H54 (cell line): ENCODE measurements around the gene RPL28.
A peak's percentile ranks its signal among the peaks of the same experiment; 100 is the strongest.

Source experiments
- DNase-seq: peaks from one replicate; pipeline ENCODE4 v3.0.0; 2011; ENCODE audit warnings: low spot score, mixed read lengths; ENCODE audit not compliant: insufficient read length
- FAIRE-seq: peaks from 3 replicates; lab custom pipeline; 2011; peaks lifted over from hg19 to GRCh38; lab: Jason Lieb, UNC
- POLR2A ChIP-seq: IDR thresholded peaks from 2 replicates; pipeline ENCODE4 v1.6.1; 2011; ENCODE audit warnings: low read depth, mild to moderate bottlenecking, low read length

Gene RPL28

DNA sequence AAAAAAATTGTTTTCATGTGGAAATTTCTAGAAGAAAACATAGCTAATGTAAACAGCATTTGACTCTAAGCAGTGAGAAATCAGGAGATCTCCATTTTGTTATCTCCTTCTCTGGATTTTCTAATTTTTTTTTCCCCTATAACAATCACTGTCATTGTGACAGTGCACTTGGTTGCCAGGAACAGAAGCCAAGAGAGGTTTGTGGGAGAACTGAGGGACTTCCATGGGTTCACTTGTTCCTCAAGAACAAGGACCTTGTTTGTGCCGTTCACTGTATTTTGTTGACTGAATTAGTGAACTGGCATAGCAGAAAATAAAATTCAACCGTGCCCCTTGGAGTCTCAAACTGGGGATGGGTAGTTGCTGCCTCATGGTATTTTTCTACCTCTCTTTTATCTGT lies 40.3 kb downstream of the RPL28 start:
- no peak for TF ChIP-seq POLR2A
- FAIRE-seq (no peak), DNase-seq (no peak)

DNA sequence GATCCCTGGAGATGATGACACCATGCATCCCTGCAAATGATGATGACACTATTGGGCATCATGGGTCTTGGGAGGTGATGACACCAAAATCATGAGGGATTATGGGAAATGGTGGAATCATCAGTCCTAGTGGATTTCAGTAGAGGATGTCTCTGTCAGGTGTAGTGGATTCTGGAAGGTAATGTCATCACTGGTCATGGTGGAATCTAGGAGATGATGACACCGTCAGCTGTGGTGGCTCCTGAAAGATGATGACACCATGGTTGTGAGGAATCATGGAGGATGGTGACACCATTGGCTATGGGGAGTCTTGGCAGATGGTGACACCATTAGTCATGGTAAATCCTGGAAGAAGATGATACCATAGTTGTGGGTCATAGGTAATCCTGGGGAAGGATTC lies 45.5 kb downstream of the RPL28 start:
- TF ChIP-seq POLR2A, result no peak
- FAIRE-seq, result no peak
- DNase-seq, result no peak

DNA sequence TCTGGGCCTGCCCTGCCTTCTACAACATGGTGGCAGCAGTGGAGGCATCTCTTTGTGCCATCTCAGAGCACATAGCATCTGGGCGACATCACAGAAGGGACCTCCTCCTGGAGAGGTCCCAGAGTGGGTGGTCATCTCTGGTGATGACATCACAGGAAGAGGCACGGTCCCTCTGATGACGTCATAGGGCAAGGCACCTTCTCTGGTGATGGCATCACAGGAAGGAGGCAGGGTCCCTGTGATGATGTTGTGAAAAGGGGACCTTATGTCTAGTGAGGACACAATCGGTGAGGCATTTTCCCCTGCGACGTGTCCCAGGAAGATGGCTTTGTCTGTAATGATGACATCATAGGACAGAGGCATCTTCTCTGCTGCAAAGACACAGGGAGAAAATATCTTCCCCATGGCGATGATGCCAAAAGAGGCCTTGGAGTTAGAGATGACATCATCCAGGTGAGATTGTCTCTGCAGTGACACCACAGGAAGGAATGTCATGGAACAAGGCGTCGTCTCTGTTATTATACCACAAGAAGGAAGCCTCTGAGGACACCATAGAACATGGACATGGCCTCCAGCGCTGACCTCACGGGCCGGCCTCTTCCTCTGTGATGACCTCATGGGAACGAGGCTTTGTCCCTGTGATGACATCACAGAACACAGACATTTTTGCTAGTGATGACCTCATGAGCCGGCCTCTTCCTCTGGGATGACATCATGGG lies 46.7 kb downstream of the RPL28 start:
- TF ChIP-seq POLR2A, result no peak
- FAIRE-seq, result no peak
- no peak for DNase-seq

DNA sequence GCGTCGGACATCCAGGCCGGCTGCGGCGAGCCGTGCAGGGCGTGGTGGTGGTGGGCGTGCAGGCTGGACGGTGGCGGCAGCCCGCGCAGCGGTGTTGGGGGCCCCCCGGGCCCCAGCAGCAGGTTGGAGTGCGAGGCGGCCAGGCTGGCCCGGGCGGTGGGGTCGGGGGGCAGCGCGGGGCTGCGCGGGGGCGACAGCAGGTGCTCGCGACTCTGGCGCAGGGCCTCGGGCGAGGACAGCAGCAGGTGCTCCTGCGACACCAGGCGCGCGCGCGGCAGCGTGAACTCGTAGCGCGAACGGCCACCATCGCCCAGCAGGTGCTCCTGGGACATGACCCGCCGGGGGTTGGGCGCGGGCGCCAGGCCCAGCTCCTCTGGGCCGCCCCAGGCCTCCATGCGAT lies 47.6 kb downstream of the RPL28 start:
- DNase-seq, result no peak
- TF ChIP-seq POLR2A, result no peak
- FAIRE-seq, result no peak

DNA sequence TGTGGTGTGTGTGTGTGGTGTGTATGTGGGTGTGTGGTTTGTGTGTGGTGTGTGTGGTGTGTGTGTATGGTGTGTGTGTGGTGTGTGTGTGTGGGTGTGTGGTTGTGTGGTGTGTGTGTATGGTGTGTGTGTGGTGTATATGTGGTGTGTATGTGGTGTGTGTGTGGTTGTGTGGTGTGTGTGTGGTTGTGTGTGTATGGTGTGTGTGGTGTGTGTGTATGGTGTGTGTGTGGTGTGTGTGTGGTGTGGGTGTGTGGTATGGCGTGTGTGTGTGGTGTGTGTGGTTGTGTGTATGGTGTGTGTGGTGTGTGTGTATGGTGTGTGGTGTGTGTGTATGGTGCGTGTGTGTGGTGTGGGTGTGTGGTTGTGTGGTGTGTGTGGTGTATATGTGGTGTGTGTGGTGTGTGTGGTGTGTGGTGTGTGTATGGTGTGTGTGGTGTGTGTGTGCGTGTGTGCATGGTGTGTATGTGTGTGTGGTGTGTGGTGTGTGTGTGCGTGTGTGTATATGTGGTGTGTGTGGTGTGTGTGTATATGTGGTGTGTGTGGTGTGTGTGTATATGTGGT lies 48.7 kb downstream of the RPL28 start:
- DNase-seq, result no peak

DNA sequence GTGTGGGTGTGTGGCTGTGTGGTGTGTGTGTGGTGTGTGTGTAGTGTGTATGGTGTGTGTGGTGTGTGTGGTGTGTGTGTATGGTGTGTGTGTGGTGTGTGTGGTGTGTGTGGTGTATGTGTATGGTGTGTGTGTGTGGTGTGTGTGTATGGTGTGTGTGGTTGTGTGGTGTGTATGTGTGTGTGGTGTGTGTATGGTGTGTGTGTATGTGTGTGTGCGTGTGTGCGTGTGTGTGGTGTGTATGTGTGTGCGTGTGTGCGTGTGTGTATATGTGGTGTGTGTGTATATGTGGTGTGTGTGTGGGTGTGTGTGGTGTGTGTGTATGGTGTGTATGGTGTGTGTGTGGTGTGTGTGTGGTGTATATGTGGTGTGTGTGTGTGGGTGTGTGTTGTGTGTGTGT lies 49.3 kb downstream of the RPL28 start:
- FAIRE-seq, result no peak
- TF ChIP-seq POLR2A, result no peak

More for the DNA sequence above, 48.7 kb downstream of the RPL28 start:
- TF ChIP-seq POLR2A, result no peak; the same call in 1 of the 2 replicates
- FAIRE-seq, result no peak

DNA sequence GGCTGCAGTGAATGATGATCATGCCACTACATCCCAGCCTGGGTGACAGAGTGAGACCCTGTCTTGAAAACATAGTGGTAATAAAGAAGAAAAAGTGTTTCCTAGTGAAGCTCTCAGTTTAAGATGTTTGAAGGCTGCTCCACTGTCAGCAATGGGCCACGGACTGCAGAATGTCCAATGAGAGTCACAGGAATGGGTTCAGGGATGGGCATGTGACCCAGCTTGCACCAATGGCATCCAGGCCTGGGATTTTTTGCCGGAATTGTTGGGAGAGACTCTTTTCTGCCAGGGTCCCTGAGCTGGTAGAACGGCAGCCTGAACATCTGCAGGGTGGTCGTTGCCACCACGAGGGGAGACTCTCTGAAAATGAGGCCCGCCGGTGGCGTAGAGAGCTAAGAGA lies 51.1 kb downstream of the RPL28 start:
- no peak for TF ChIP-seq POLR2A
- no peak for FAIRE-seq
- no peak for DNase-seq

More for the DNA sequence above, 49.3 kb downstream of the RPL28 start:
- no peak for DNase-seq

DNA sequence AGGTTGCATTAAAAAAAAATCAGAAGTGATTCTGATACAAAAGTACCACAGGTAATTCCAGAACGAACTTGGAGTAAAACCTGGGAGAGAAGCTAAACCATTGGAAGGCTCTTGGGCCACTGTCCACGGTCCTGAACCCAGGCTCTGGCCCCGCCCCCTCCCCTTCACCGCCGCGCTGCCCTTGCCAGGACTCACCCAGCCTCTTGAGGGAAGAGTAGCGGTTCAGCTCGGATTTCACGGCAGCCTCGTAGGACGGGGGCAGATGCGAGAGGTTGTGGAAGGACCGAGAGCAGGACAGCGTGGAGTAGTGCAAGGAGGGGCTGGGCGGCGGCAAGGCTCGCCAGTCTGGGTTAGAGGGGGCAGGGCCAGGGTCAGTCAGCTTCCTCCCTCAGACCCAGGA lies 51.7 kb downstream of the RPL28 start:
- TF ChIP-seq POLR2A, result 0 out of 2 replicates have a peak, but pooled peaks have one; percentile 13
- FAIRE-seq (no peak), DNase-seq (peak; percentile 98)

DNA sequence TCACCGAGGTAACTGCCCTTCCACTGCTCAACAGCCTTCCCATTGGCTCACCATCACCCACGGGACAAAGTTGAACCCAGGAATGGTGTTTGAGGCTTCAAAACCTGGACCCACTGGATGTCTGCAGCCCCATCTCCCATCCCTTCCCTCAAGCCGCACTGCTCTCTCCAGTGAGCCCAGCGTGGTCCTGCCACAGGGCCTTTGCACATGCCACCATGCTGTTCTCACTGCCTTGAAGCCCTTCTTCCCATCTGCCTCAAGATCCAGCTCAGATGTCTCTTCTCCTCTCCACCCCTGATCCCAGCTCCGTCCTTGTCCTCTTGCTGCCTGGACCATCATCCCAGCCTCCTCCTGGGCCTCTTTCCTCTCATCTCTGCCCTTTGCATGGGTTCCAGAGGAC lies 53.3 kb downstream of the RPL28 start:
- no peak for FAIRE-seq
- TF ChIP-seq POLR2A, result no peak
- DNase-seq, result no peak

DNA sequence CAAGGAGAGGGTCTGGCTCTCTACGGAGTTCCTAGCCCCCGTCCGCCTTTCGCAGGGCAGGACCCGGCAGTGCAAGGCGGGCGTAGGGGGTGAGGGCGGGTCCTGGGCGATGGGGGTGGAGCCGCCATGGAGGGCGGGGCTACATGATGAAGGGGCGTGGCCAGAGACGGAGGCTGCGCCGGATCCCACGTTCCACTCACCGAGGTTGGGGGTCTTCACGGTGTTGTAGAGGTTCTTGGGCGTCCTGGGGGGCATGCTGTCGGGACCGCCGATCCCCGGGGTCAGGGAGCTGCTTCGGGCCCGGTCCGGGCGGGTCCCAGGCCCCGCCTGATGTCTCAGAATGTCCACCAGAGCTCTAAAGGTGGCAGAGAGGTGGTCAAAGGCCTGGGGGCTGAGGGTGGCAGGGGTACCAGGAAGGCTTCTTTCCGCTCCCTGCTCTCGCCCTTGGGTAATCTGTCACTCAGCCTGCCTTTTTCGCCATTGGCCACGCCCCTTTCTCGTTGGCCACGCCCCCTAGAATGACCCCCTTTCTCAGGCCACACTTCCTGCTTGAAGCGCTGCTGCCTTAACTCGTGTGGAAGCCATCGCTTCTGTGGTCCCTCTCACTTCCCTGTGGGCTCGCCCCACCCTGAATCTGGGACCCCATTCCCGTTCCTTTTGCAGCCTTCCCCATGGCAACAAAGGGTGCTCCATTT lies 54.8 kb downstream of the RPL28 start:
- no peak for TF ChIP-seq POLR2A
- DNase-seq (no peak), FAIRE-seq (no peak)

DNA sequence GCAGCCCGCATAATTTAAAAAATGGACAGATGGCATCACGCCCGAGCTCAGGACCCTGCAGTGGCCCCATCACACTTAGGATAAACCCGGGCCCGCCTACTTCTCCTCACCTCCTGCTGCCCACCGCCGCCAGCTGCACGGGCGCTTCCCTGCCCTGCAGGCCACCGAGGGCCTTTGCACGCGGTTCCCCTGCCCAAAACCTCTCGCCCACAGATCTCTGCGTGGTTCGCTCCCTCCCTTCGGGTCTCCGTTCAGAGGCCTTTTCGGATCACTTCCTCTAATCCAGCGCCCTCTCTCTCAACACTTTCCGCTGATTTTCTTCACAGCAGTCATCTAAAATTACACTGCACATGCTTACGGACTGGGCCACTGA lies 55.6 kb downstream of the RPL28 start:
- no peak for TF ChIP-seq POLR2A
- FAIRE-seq (no peak), DNase-seq (no peak)

DNA sequence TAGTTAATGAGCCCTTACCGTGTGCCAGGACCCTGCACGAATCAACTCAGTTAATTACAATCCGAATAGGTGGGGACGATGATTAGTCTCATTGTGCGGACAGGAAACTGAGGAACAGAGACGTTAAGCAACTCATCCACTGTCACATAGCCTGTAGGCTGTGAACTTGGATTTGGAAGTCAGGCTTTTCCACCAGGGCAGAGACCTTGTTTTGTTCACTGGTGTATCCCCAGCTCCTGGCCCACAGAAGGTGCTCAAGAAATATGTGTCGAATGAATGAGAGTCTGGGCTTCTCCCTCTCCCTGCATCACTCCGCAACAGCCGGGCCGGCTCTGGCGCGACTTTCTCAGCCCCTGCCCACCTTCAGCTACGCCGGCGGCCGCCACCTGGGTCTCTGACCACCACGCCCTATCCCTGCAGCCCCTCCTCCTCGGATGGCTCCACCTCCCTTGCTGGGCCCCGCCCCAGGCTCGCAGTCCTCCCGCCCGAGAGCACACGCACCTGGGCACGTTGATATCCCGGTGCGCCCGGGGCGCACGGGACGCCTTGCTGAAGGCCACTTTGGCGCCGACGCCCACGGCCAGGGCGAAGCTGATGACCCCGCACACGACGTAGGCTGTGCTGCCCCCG lies 56.1 kb downstream of the RPL28 start:
- no peak for FAIRE-seq
- no peak for DNase-seq

DNA sequence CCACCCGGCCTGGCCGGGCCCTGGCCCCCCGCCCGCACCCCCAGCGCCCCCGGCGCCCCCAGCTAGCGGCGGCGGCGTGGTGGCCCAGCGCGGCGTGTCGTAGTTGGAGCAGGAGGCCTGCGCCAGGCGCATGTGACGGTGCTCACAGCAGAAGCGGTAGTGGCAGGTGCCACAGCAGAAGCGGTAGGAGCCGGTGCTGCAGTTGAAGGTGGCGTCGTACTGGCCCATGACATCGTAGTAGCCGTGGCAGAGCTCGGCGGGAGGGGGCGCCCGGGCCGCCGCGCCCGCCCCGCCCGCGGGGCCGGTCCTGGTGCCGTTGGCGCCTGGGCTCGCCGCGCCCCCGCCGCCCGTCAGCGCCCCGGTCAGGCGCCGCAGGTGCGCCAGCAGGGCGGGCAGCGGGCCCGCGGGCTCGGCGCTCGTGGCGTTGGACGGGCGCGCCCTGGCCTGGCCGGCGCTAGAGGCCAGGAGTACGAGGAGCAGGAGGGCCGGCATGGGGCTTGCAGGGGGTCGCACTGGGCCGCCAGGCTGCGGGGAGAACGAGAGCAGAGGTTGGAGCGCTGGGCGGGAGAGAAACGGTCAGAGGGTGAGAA lies 56.7 kb downstream of the RPL28 start:
- no peak for TF ChIP-seq POLR2A
- FAIRE-seq, result no peak
- no peak for DNase-seq

More for the DNA sequence above, 56.1 kb downstream of the RPL28 start:
- no peak for TF ChIP-seq POLR2A
